Nephron (organoid): ENCODE measurements around the gene HDC.

Experiments used
- H3K27ac Mint-ChIP-seq, 3 experiments: 2 replicates each; pipeline ENCODE4 v1.8.0; 2020; ENCODE audit warnings: mixed read lengths in 3 of 3, mild to moderate bottlenecking in 2 of 3, moderate library complexity in 1 of 3
- H3K27me3 Mint-ChIP-seq: 2 replicates; pipeline ENCODE4 v1.8.0; 2021; ENCODE audit warnings: low read depth, mild to moderate bottlenecking, moderate library complexity, mixed read lengths
- H3K36me3 Mint-ChIP-seq: 2 replicates; pipeline ENCODE4 v1.8.0; 2020; ENCODE audit warnings: low read depth, mixed read lengths
- H3K4me1 Mint-ChIP-seq: 2 replicates; pipeline ENCODE4 v1.8.0; 2020; ENCODE audit warnings: mixed read lengths
- H3K4me3 Mint-ChIP-seq, 3 experiments: 2 replicates each; pipeline ENCODE4 v1.8.0; 2020; ENCODE audit warnings: mild to moderate bottlenecking in 3 of 3, mixed read lengths in 3 of 3, moderate library complexity in 2 of 3
- H3K9me3 Mint-ChIP-seq: 2 replicates; pipeline ENCODE4 v1.8.0; 2020; ENCODE audit warnings: mixed read lengths
- CTCF ChIP-seq, 3 experiments: fragments of 200-600 bp; sonication (generic); IDR thresholded peaks; one replicate each; pipeline ENCODE4 v1.5.0; 2021; ENCODE audit warnings: antibody characterized with exemption in 3 of 3; ENCODE audit not compliant: unreplicated experiment in 3 of 3

Gene HDC

DNA sequence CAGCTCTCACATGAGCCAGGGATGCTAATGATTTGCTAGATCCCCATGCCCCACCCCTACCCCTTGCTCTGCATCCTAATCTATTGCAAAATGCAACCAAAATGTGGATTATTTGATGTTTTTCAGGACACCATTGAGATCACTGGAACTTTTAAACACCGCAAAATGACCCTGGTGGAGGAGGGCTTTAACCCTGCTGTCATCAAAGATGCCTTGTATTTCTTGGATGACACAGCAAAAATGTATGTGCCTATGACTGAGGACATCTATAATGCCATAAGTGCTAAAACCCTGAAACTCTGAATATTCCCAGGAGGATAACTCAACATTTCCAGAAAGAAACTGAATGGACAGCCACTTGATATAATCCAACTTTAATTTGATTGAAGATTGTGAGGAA lies 29.7 kb downstream of the HDC start:
- H3K4me1 Mint-ChIP-seq = no peaks in the 10 kb centered on the region
- no peak for TF ChIP-seq CTCF (IDR thresholded peaks at IDR 0.05; ENCODE audit: unreplicated experiment in 3 of 3)
- H3K27ac Mint-ChIP-seq = no peak overlapping the region
- no peak overlapping the region for H3K4me3 Mint-ChIP-seq
- H3K9me3 Mint-ChIP-seq = no peaks in the 10 kb centered on the region
- no peaks in the 10 kb centered on the region for H3K36me3 Mint-ChIP-seq
- no peaks in the 10 kb centered on the region for H3K27me3 Mint-ChIP-seq

- no peaks in the 10 kb centered on the region for H3K4me1 Mint-ChIP-seq
- H3K9me3 Mint-ChIP-seq = no peaks in the 10 kb centered on the region
- TF ChIP-seq CTCF (IDR thresholded peaks at IDR 0.05; ENCODE audit: unreplicated experiment in 3 of 3) = no peak
- H3K4me3 Mint-ChIP-seq = no peak overlapping the region
- H3K27me3 Mint-ChIP-seq = no peaks in the 10 kb centered on the region
- H3K36me3 Mint-ChIP-seq = no peaks in the 10 kb centered on the region
- H3K27ac Mint-ChIP-seq = no peak overlapping the region
Measured at GRCh38 chr15:50234764-50235163, 30.8 kb downstream of the HDC start.

DNA sequence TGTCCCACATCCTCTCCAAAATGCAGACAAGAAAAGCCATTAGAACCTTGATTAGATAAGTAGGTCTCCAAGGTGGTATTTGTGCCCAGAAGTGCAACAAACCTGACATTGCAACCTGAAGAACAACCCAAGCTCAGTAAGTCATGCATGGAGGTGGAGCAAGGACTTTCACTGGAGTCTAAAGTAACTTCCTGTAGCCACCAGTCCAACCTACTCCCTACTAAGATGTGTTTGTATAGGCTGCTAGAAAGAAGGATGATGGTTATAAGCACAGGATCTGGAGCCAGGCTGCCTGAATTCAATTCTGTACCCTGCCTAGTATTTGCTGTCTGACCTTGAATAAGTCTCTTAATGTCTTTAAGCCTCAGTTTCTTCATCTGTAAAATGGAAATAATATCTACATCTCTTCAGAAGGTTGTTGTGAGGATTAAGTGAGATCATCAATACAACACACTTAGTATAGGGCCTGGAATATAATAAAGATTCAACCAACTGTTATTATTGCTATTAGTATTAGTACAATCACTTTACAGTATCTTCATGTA lies 32.3 kb downstream of the HDC start:
- Mint-ChIP-seq H3K27ac (no peak overlapping the region), H3K27me3 (no peaks in the 10 kb centered on the region), H3K4me3 (no peak overlapping the region), H3K4me1 (no peaks in the 10 kb centered on the region), H3K36me3 (no peaks in the 10 kb centered on the region), H3K9me3 (no peaks in the 10 kb centered on the region)
- TF ChIP-seq CTCF (IDR thresholded peaks at IDR 0.05; ENCODE audit: unreplicated experiment in 3 of 3) = no peak

GRCh38 chr15:50232791-50233190 lies 32.7 kb downstream of the HDC start:
- Mint-ChIP-seq H3K27me3 (no peaks in the 10 kb centered on the region), H3K4me1 (no peaks in the 10 kb centered on the region), H3K27ac (no peak overlapping the region), H3K9me3 (no peaks in the 10 kb centered on the region), H3K4me3 (no peak overlapping the region), H3K36me3 (no peaks in the 10 kb centered on the region)
- no peak for TF ChIP-seq CTCF (IDR thresholded peaks at IDR 0.05; ENCODE audit: unreplicated experiment in 3 of 3)

- H3K4me1 Mint-ChIP-seq = no peaks in the 10 kb centered on the region
- no peaks in the 10 kb centered on the region for H3K36me3 Mint-ChIP-seq
- no peak overlapping the region for H3K4me3 Mint-ChIP-seq
- H3K27ac Mint-ChIP-seq = no peak overlapping the region
- TF ChIP-seq CTCF (IDR thresholded peaks at IDR 0.05; ENCODE audit: unreplicated experiment in 3 of 3) = no peak
- H3K9me3 Mint-ChIP-seq = no peaks in the 10 kb centered on the region
- H3K27me3 Mint-ChIP-seq = no peaks in the 10 kb centered on the region
Measured at GRCh38 chr15:50231761-50232160, 33.8 kb downstream of the HDC start.

GRCh38 chr15:50229336-50229735 lies 36.2 kb downstream of the HDC start:
- Mint-ChIP-seq H3K36me3 (no peaks in the 10 kb centered on the region), H3K4me1 (no peaks in the 10 kb centered on the region), H3K9me3 (no peaks in the 10 kb centered on the region), H3K4me3 (no peak overlapping the region), H3K27me3 (no peaks in the 10 kb centered on the region), H3K27ac (no peak overlapping the region)
- no peak for TF ChIP-seq CTCF (IDR thresholded peaks at IDR 0.05; ENCODE audit: unreplicated experiment in 3 of 3)
